RWPE1 (cell line): ENCODE data around the gene GASK1A.

ENCODE experiments used
- CTCF ChIA-PET: fragments of 350-600 bp; sonication (Branson Sonifier 250); formaldehyde crosslinking; extraction: SDS; loops from one replicate; lab custom pipeline; 2021; lab: Yijun Ruan, JAX
- POLR2A ChIA-PET: fragments of 400-600 bp; formaldehyde crosslinking; extraction: SDS; loops from one replicate; lab custom pipeline; 2020; ENCODE audit warnings: antibody characterized with exemption; ENCODE audit not compliant: low non-redundant PET; lab: Yijun Ruan, JAX
- DNase-seq: peaks from one replicate; pipeline ENCODE4 v3.0.0; 2012; ENCODE audit warnings: low spot score
- H3K27ac ChIP-seq: fragments of 450-650 bp; 2 replicates; pipeline ENCODE4 v1.5.1; 2017
- CTCF ChIP-seq: fragments of 450-650 bp; conservative IDR thresholded peaks from 2 replicates; pipeline ENCODE4 v1.5.1; 2017; ENCODE audit warnings: low read depth, mild to moderate bottlenecking

GASK1A gene

GRCh38 chr3:43028678-43029490 is 49.8 kb downstream of the GASK1A start:
- ChIA-PET CTCF (no interaction called here), POLR2A (no interaction called here)
- no peak overlapping the region for H3K27ac ChIP-seq
- no peak for DNase-seq
- TF ChIP-seq CTCF, result no peak

DNA sequence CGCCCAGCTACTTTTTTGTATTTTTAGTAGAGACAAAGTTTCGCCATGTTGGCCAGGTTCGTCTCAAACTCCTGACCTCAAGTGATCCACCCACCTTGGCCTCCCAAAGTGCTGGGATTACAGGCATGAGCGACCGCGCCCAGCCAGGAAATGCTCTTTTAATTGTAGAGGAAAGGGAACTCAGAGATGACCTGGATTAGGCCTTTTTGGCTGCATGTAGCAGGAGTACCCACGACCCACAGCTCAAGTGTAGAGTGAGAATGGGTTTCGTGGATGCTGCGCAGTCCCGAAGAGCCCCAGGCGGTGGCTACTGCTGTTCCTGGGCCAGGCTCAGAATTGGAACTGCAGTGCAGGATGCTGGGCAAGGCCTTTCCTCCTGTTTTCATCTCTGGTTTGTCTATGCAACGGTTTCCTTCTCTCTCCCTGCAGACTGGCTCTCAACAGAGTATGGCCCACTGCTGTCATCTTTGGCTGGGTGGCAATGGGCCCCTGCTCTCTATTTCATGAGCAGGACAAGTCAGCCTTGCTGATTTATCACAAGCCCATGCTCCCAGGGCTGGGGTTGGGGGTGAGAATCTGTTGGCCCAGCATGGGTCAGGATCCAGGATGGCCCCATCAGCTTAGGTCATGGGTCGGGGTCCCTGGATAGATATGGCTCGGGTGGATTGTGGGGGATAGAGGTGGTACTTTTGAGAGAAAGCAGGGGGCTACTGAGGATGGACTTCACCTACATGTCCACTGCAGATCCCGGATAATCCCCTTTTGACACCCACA is 51.2 kb downstream of the GASK1A start:
- DNase-seq, result no peak
- CTCF ChIA-PET, result no interaction called here
- no peak overlapping the region for H3K27ac ChIP-seq
- POLR2A ChIA-PET, result no interaction called here
- no peak for TF ChIP-seq CTCF

GRCh38 chr3:43031485-43031884 is 52.4 kb downstream of the GASK1A start:
- POLR2A ChIA-PET, result no interaction called here
- TF ChIP-seq CTCF, result no peak
- no peak for DNase-seq
- H3K27ac ChIP-seq, result no peak overlapping the region
- CTCF ChIA-PET, result no interaction called here

DNA sequence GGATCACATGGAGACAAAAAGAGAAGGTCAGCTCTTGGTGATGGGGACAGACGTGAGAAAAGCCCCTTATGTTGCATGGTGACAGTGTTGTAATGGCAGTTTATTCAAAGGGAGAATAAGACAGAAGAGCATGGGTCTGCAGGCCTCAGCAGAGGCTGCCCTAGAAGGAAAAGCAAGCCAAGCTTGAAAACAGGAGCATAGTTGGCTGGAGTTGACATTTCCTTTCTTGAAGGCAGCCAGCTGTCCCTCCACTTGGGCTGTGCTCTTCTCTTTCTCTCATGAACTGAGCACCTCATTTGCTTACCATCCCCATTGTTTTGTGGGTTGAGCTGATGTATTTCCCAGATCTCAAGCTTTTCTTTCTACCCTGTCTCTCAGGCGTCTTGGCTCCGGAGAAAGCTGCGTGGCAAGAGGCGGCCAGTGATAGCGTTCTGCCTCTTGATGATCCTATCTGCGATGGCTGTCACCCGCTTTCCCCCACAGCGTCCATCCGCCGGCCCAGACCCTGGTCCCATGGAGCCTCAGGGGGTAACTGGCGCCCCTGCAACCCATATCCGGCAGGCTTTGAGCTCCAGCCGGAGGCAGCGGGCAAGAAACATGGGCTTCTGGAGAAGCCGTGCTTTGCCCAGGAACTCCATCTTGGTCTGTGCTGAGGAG is 52.9 kb downstream of the GASK1A start:
- ChIA-PET POLR2A (no interaction called here), CTCF (no interaction called here)
- no peak for DNase-seq
- H3K27ac ChIP-seq, result no peak overlapping the region
- no peak for TF ChIP-seq CTCF

GRCh38 chr3:43032646-43033628 is 53.8 kb downstream of the GASK1A start:
- CTCF ChIA-PET, result no interaction called here
- POLR2A ChIA-PET, result no interaction called here
- no peak overlapping the region for H3K27ac ChIP-seq
- TF ChIP-seq CTCF, result no peak
- DNase-seq, result no peak
